ENCODE results near the gene GNAO1.

Gene GNAO1

GRCh38 chr16:56315955-56316354, 124.7 kb downstream of the GNAO1 start:
- DNase-seq: no peak

- no peak for DNase-seq
Measured at GRCh38 chr16:56316545-56316944, 125.3 kb downstream of the GNAO1 start.

- DNase-seq: peak; percentile 57
Measured at GRCh38 chr16:56317998-56318826, 126.9 kb downstream of the GNAO1 start.

GRCh38 chr16:56318827-56319140, 127.5 kb downstream of the GNAO1 start:
- DNase-seq: no peak

DNA sequence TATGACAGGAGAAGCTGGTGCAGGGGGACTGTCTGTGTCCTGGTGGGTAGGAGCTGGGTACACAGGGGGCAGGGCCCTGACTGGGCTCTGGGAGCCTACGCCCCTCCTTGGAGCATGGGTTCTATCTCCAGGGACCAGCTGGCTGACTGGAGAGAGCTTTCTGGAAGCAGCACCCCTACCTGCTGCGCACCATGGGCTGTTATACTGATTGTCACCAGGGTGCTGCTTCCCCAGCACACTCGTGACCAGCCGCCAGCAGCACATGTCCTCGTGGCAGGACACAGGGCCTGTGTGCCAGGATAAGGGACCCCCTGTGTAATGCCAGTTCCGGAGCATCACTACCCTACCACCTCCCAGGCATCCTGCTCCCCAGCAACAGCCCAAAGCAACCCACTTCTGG, 128.1 kb downstream of the GNAO1 start:
- DNase-seq: no peak

- DNase-seq: no peak
Measured at GRCh38 chr16:56320056-56320455, 128.8 kb downstream of the GNAO1 start.

- no peak for DNase-seq
Measured at GRCh38 chr16:56320811-56321558, 129.7 kb downstream of the GNAO1 start.

GRCh38 chr16:56321571-56321970, 130.3 kb downstream of the GNAO1 start:
- no peak for DNase-seq

DNA sequence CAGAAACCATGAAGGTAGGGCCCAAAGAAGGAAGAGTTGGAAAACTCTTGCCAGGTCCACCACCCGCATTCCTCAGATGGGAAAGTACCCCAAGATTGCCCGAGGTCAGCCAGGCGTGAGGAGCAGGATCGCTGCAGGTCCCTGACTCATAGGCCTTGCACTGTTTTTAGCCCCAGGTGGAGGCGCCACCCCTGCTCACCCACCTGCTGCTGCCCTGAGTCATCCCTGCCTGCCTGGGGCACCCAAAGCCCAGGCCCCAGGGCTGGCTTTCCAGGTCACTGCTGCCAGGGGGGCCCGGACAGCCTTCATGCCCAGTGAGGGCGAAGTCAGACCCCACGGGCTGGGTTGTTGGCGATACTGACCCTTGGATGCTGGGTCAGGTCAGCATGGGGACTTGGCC, 133.1 kb downstream of the GNAO1 start:
- peak; percentile 61 for DNase-seq

DNA sequence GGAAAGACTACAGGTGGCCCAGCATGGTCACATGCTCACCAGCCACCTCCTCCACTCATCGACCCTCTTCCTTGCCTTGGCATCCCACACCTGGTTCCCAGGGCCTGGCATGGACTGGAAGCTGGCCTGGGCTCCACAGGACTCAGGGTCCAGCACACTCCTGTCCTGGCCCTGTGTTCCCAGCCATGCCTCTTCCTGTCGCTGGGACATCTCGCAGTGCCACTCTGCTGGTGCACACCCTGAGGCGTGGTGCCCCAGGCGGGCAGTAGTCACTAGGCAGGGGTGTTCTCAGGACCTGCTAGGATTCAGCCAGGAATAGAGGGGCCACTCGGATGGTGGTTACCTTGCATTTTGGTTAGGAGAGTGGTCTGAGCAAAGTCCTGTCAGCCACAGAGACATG, 134.7 kb downstream of the GNAO1 start:
- no peak for DNase-seq

GRCh38 chr16:56327071-56327928, 136.0 kb downstream of the GNAO1 start:
- DNase-seq: no peak

GRCh38 chr16:56327929-56328258, 136.6 kb downstream of the GNAO1 start:
- DNase-seq: no peak

DNA sequence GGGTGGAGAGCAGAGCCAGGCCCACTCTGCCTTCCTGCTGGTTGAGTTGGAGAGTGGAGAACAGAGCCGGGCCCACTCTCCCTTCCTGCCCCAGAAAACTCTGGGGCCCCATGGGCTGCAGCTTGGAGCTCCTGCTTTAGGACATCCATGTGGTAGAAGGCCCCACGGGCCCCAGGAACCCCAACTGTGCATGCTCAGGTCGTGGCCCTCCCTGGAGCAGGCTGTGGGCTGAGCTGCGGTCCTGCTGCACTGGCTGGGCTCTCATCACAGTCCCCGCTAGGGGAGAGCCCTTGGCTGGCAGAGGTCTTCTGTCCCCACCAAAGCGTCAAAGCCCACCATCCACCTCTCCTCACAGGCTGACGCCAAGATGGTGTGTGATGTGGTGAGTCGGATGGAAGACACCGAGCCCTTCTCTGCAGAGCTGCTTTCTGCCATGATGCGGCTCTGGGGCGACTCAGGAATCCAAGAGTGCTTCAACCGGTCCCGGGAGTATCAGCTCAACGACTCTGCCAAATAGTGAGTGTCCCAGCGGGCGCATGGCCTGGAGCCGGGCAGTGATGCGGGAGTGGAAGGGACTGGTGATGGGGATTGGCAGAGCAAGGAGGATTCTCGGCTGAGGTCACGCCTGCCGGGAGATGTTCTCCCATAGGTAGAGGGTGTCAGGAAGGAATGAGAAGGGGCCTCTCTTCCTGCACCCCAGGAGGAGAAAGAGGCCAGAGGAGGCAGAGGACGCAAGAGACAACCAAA, 137.2 kb downstream of the GNAO1 start:
- DNase-seq: no peak

- DNase-seq: no peak
Measured at GRCh38 chr16:56329887-56330286, 138.6 kb downstream of the GNAO1 start.

GRCh38 chr16:56330476-56330875, 139.2 kb downstream of the GNAO1 start:
- DNase-seq: no peak

DNA sequence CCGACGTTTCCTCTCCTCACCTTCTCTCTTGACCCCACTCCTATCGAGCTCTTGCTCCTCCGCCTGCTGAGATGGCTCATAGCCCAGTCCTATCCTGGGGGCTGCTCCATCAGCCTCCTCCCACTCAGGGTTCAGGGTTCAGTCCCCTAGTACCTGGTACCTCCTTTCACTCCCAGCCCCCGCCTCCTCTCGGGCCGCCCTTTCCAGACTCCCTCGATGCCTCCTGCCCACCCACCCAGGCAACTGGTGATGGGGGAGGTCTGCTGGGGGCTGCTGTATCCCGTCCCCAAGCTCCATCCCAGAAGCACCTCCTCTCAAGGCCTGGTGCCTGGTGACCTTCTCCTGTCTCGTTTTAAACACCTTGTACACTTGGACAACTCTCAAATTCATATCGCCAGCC, 140.1 kb downstream of the GNAO1 start:
- no peak for DNase-seq

DNA sequence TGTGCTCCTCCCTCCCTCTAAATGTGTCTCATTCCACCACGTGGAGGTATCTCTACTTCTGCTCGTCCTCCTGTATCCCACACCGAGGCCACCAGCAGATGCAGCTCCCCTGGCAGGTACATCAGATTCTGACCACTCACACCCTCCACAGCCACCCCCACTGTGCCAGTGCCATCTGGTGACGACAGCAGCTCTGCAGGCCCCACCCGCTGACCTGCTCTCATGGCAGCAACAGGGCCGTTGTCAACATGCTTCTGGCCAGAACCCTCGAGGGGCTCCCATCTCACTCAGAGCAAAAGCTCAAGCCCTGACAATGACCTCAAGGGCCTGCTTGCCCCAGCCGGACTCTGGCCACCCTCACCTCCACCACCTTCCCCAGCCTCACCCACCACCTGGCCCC, 140.6 kb downstream of the GNAO1 start:
- DNase-seq: no peak

DNA sequence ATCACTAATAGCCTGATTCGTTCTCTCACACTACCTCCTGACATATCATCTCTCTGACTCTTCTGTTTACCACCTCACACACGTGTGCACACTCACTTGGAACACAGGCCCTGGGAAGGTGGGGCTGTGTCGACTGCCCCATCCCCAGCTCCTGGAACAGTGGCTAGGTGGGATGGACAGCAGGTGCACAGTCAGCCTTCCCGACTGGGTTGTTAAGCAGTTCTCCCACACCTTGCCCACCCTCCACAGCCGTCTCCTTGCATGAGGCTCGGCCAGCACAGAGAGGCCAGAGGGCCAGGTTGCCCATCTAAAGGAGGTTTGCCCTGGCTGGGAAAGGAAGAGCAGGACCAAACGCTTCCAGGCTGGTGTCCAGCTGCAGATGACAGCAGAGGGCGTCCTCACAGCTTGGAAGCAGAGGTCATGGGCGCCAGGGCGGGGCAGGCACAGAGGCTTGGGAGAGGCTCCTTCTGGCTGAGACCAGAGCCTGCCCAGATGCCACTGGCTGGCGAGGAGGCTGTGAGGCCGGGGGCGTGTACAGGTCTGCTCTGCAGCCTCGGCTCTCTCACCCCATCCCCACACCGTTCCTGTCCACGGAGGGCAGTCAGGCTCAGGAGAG, 141.3 kb downstream of the GNAO1 start:
- DNase-seq: peak; percentile 67

DNA sequence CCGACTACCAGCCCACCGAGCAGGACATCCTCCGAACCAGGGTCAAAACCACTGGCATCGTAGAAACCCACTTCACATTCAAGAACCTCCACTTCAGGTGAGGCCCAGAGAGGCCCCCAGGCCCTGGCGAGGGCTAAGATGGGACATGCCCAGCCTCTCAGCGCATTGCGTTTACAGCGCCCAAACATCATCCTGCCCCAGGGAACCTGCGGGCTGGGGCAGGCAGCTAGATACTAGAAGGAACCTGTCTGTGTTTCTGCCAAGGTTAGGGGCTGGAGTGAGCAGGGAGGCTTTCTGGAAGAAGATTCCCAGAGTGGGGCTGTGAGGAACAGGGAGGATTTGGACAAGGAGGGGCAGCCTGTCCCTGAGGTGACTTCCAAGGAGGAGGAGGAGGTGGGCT, 143.5 kb downstream of the GNAO1 start:
- no peak for DNase-seq

GRCh38 chr16:56336071-56336688, 144.9 kb downstream of the GNAO1 start:
- no peak for DNase-seq

DNA sequence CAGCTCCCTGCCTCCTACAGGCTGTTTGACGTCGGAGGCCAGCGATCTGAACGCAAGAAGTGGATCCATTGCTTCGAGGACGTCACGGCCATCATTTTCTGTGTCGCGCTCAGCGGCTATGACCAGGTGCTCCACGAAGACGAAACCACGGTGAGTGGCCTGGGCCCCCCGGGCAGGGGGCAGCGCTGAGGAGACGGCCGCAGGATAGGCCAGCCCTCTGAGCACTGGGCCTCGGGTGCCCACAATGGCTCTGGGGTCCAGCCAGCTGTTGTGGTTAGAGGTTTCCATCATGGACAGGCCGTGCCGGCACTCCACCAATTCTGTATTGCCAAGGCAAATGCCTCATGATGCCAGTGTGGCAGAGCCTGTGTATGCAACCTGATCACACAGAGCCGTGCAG, 145.4 kb downstream of the GNAO1 start:
- no peak for DNase-seq
